H9 (cell line): ENCODE measurements around the gene JAK2. TPM values are rescaled to one million over a fixed set of nuclear protein-coding genes. Genes with fewer than 3 reads are reported as not detected.

Source experiments
- DNase-seq: peaks from one replicate; pipeline ENCODE4 v3.0.0-alpha.2; 2017
- H2AFZ ChIP-seq: one replicate; pipeline ENCODE4 v1.6.1; 2013; ENCODE audit warnings: mild to moderate bottlenecking, low read length, control low read depth, moderate library complexity
- H2AK5ac ChIP-seq: 2 replicates; pipeline ENCODE4 v1.6.1; 2013; ENCODE audit warnings: low read length, control low read depth, mixed read lengths; ENCODE audit not compliant: insufficient read length
- H2BK120ac ChIP-seq: one replicate; pipeline ENCODE4 v1.6.1; 2013; ENCODE audit warnings: low read depth, mild to moderate bottlenecking, low read length, control low read depth, inconsistent platforms; ENCODE audit not compliant: poor library complexity, severe bottlenecking
- H2BK12ac ChIP-seq: 2 replicates; pipeline ENCODE4 v1.6.1; 2013; ENCODE audit warnings: low read length, control low read depth, mixed read lengths, low read depth; ENCODE audit not compliant: insufficient read length
- H2BK15ac ChIP-seq: 2 replicates; pipeline ENCODE4 v1.6.1; 2013; ENCODE audit warnings: low read depth, low read length, control low read depth
- H2BK20ac ChIP-seq: one replicate; pipeline ENCODE4 v1.6.1; 2013; ENCODE audit warnings: low read depth, mild to moderate bottlenecking, low read length, control low read depth, inconsistent platforms; ENCODE audit not compliant: poor library complexity, severe bottlenecking
- H2BK5ac ChIP-seq: 2 replicates; pipeline ENCODE4 v1.6.1; 2013; ENCODE audit warnings: low read length, control low read depth, mixed read lengths; ENCODE audit not compliant: insufficient read length
- H3K14ac ChIP-seq: 2 replicates; pipeline ENCODE4 v1.6.1; 2013; ENCODE audit warnings: low read length, control low read depth; ENCODE audit not compliant: insufficient read depth
- H3K18ac ChIP-seq: 2 replicates; pipeline ENCODE4 v1.6.1; 2013; ENCODE audit warnings: low read depth, mild to moderate bottlenecking, mixed read lengths, low read length, control low read depth; ENCODE audit not compliant: insufficient read length
- H3K23ac ChIP-seq: 2 replicates; pipeline ENCODE4 v1.6.1; 2013; ENCODE audit warnings: low read length, control low read depth, mixed read lengths, low read depth; ENCODE audit not compliant: insufficient read length
- H3K23me2 ChIP-seq: 2 replicates; pipeline ENCODE4 v1.6.1; 2013; ENCODE audit warnings: low read depth, mild to moderate bottlenecking, mixed read lengths, low read length, control low read depth; ENCODE audit not compliant: insufficient read length, poor library complexity, severe bottlenecking
- H3K27ac ChIP-seq: 2 replicates; pipeline ENCODE4 v1.5.1; 2013; ENCODE audit warnings: low read length, control low read depth, mixed read lengths, low read depth; ENCODE audit not compliant: insufficient read length
- H3K27me3 ChIP-seq: 2 replicates; pipeline ENCODE4 v1.6.1; 2013; ENCODE audit warnings: low read length, control low read depth, inconsistent platforms; ENCODE audit not compliant: insufficient read depth
- H3K4ac ChIP-seq: 2 replicates; pipeline ENCODE4 v1.6.1; 2013; ENCODE audit warnings: low read depth, mild to moderate bottlenecking, control low read depth, inconsistent platforms, low read length, moderate library complexity
- H3K4me1 ChIP-seq: 2 replicates; pipeline ENCODE4 v1.6.1; 2013; ENCODE audit warnings: low read length, control low read depth, inconsistent platforms; ENCODE audit not compliant: insufficient read depth
- H3K4me2 ChIP-seq: 2 replicates; pipeline ENCODE4 v1.6.1; 2013; ENCODE audit warnings: low read length, control low read depth, mixed read lengths; ENCODE audit not compliant: insufficient read length, insufficient read depth
- H3K56ac ChIP-seq: 2 replicates; pipeline ENCODE4 v1.6.1; 2013; ENCODE audit warnings: low read depth, mild to moderate bottlenecking, mixed read lengths, low read length, control low read depth; ENCODE audit not compliant: insufficient read length
- H3K79me1 ChIP-seq: 2 replicates; pipeline ENCODE4 v1.6.1; 2013; ENCODE audit warnings: low read depth, mild to moderate bottlenecking, moderate library complexity, low read length, control low read depth, inconsistent platforms; ENCODE audit not compliant: insufficient read depth, poor library complexity, severe bottlenecking
- H3K79me2 ChIP-seq: 2 replicates; pipeline ENCODE4 v1.6.1; 2013; ENCODE audit warnings: low read length, control low read depth, inconsistent platforms; ENCODE audit not compliant: insufficient read depth
- H3K9ac ChIP-seq: 2 replicates; pipeline ENCODE4 v1.6.1; 2013; ENCODE audit warnings: low read length, control low read depth, mixed read lengths; ENCODE audit not compliant: insufficient read length; ENCODE audit errors: extremely low read depth
- H3K9me3 ChIP-seq: one replicate; pipeline ENCODE4 v1.6.1; 2013; ENCODE audit warnings: low read depth, low read length, inconsistent platforms; ENCODE audit not compliant: control insufficient read depth
- H3T11ph ChIP-seq: one replicate; pipeline ENCODE4 v1.6.1; 2013; ENCODE audit warnings: mild to moderate bottlenecking, low read length, control low read depth, inconsistent platforms
- H4K20me1 ChIP-seq: one replicate; pipeline ENCODE4 v1.6.1; 2013; ENCODE audit not compliant: control insufficient read depth, insufficient read length, insufficient read depth
- H4K5ac ChIP-seq: 2 replicates; pipeline ENCODE4 v1.6.1; 2013; ENCODE audit warnings: low read depth, mild to moderate bottlenecking, mixed read lengths, low read length, control low read depth; ENCODE audit not compliant: insufficient read length
- H4K8ac ChIP-seq: replicated peaks from 2 replicates; pipeline ENCODE4 v1.6.1; 2013; ENCODE audit warnings: low read length, control low read depth, mixed read lengths, low read depth; ENCODE audit not compliant: insufficient read length
- H4K91ac ChIP-seq: 2 replicates; pipeline ENCODE4 v1.6.1; 2013; ENCODE audit warnings: low read depth, mild to moderate bottlenecking, moderate library complexity, mixed read lengths, low read length, control low read depth; ENCODE audit not compliant: insufficient read length
- H3K27ac Mint-ChIP-seq, 3 experiments: 2 replicates in 2 of 3; 3 replicates in 1 of 3; pipeline ENCODE4 v1.8.0; 2020 to 2021; ENCODE audit warnings: mixed read lengths in 3 of 3, mild to moderate bottlenecking in 1 of 3, moderate library complexity in 1 of 3
- H3K27me3 Mint-ChIP-seq: 2 replicates; pipeline ENCODE4 v1.8.0; 2021; ENCODE audit warnings: low read depth, mild to moderate bottlenecking, moderate library complexity, mixed read lengths
- H3K36me3 Mint-ChIP-seq, 3 experiments: 2 replicates in 2 of 3; 3 replicates in 1 of 3; pipeline ENCODE4 v1.8.0; 2020 to 2021; ENCODE audit warnings: low read depth in 3 of 3, mixed read lengths in 3 of 3; ENCODE audit not compliant: insufficient read depth in 1 of 3
- H3K4me1 Mint-ChIP-seq, 2 experiments: 2 replicates each; pipeline ENCODE4 v1.8.0; 2020; ENCODE audit warnings: mixed read lengths in 2 of 2
- H3K4me3 Mint-ChIP-seq, 2 experiments: 2 replicates in 1 of 2; 3 replicates in 1 of 2; pipeline ENCODE4 v1.8.0; 2020 to 2021; ENCODE audit warnings: mild to moderate bottlenecking in 2 of 2, mixed read lengths in 2 of 2, moderate library complexity in 1 of 2
- H3K9me3 Mint-ChIP-seq, 2 experiments: 2 replicates in 1 of 2; 3 replicates in 1 of 2; pipeline ENCODE4 v1.8.0; 2020; ENCODE audit warnings: mild to moderate bottlenecking in 2 of 2, mixed read lengths in 2 of 2, moderate library complexity in 1 of 2
- WGBS: extraction: QIAGEN DNeasy Blood & Tissue Kit; methylation state at CpG from one replicate; pipeline ENCODE4 v1.1.7; 2013; ENCODE audit warnings: missing lambda C conversion rate, low lambda C conversion rate, mixed read lengths; ENCODE audit not compliant: insufficient read length; ENCODE audit errors: extremely low coverage; 5-methylcytosine and 5-hydroxymethylcytosine counted together
- long read RNA-seq: library from polyadenylated mRNA; unstranded; transcript quantifications from one replicate; pipeline ENCODE4 v2.0.0, GENCODE V29; 2020
- total RNA-seq: library from RNA; stranded (reverse); gene quantifications from 2 replicates; pipeline ENCODE4 v1.2.1, GENCODE V29; 2021
- TF ChIP-seq, protein P1 (sequence below): fragments of 200-600 bp; sonication (generic); conservative IDR thresholded peaks from 3 replicates; pipeline ENCODE4 v1.8.0; 2021; ENCODE audit warnings: antibody characterized with exemption, mild to moderate bottlenecking

The JAK2 gene
- 3.4 and 4.0 TPM in 2 replicates for total RNA-seq
- long read RNA-seq, partial matches to known transcripts: 5 of 13 reads
- long read RNA-seq, other reads (novel, unspliced or antisense): 8 of 13 reads

- Mint-ChIP-seq H3K4me1 (peaks cover 15 to 17% of the 10 kb centered on the region in 2 experiments), H3K4me3 (peak within 1 kb of the TSS; percentile 85 to 87), H3K27ac (peak within 1 kb of the TSS; percentile 40 to 88 (median 83); a peak in 4 of 7 replicates), H3K27me3 (peaks cover 15% of the 10 kb centered on the region), H3K9me3 (no peaks in the 10 kb centered on the region), H3K36me3 (no peaks in the 10 kb centered on the region; a peak in 1 of 7 replicates)
- no peaks in the 10 kb centered on the region for H3K79me2 ChIP-seq
- no peak within 1 kb of the TSS for H2AFZ ChIP-seq
- H4K8ac ChIP-seq: no peak within 1 kb of the TSS
- H3K4ac ChIP-seq: no peak within 1 kb of the TSS
- H3K14ac ChIP-seq: peak within 1 kb of the TSS; percentile 77; the same call in 1 of the 2 replicates
- peak within 1 kb of the TSS; percentile 40 for H3K9ac ChIP-seq
- H2BK15ac ChIP-seq: no peak within 1 kb of the TSS
- H3K4me1 ChIP-seq: peaks cover 3% of the 10 kb centered on the region; the same call in 1 of the 2 replicates
- peaks cover 12% of the 10 kb centered on the region for H3K23me2 ChIP-seq
- peak; percentile 91 for DNase-seq
- no peak within 1 kb of the TSS for H2BK12ac ChIP-seq
- WGBS: no CpG with 5 or more reads among the region's 84 CpGs
- H3K9me3 ChIP-seq: no peaks in the 10 kb centered on the region
- H2BK20ac ChIP-seq: no peak within 1 kb of the TSS
- no peaks in the 10 kb centered on the region for H3K79me1 ChIP-seq
- no peak within 1 kb of the TSS for H3K56ac ChIP-seq
- no peak within 1 kb of the TSS for H3K27ac ChIP-seq
- H3K27me3 ChIP-seq: no peaks in the 10 kb centered on the region; the same call in 1 of the 2 replicates
- no peak within 1 kb of the TSS for H3T11ph ChIP-seq
- TF ChIP-seq, protein P1, sequence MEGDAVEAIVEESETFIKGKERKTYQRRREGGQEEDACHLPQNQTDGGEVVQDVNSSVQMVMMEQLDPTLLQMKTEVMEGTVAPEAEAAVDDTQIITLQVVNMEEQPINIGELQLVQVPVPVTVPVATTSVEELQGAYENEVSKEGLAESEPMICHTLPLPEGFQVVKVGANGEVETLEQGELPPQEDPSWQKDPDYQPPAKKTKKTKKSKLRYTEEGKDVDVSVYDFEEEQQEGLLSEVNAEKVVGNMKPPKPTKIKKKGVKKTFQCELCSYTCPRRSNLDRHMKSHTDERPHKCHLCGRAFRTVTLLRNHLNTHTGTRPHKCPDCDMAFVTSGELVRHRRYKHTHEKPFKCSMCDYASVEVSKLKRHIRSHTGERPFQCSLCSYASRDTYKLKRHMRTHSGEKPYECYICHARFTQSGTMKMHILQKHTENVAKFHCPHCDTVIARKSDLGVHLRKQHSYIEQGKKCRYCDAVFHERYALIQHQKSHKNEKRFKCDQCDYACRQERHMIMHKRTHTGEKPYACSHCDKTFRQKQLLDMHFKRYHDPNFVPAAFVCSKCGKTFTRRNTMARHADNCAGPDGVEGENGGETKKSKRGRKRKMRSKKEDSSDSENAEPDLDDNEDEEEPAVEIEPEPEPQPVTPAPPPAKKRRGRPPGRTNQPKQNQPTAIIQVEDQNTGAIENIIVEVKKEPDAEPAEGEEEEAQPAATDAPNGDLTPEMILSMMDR: peak; percentile 59
- H2AK5ac ChIP-seq: no peak within 1 kb of the TSS
- H4K5ac ChIP-seq: no peak within 1 kb of the TSS
- H3K18ac ChIP-seq: peak within 1 kb of the TSS; percentile 4
- no peak within 1 kb of the TSS for H2BK5ac ChIP-seq
- H4K91ac ChIP-seq: no peak within 1 kb of the TSS
- no peaks in the 10 kb centered on the region for H4K20me1 ChIP-seq
- no peak within 1 kb of the TSS for H3K23ac ChIP-seq
- no peak within 1 kb of the TSS for H2BK120ac ChIP-seq
- peak within 1 kb of the TSS; percentile 65 for H3K4me2 ChIP-seq
These were observed at the start of gene JAK2 for GRCh38 chr9:4984621-4985385. Gene JAK2, plus strand, starts transcription at chr9:4985272. Its CDS starts 36,716 bp downstream, at chr9:5021988.
